ENCODE data around the gene RTP5. TPM values are rescaled to one million over a fixed set of nuclear protein-coding genes. Genes with fewer than 3 reads are reported as not detected.
"Not testable (repeated sequence)": the region's sequence is repeated elsewhere in the genome, so short reads cannot be mapped to it uniquely, and the experiment has no call there.

Gene RTP5
- total RNA-seq, 1 experiment from 2014 or later, result not detected

GRCh38 chr2:241865416-241865956 lies 4.0 kb upstream of the RTP5 start:
- no peak for DNase-seq (ENCODE audit: low read depth)
- in situ Hi-C loops (cut with HindIII; ENCODE audit: low pct_unique_long_range_greater_than_20kb, low sequenced_read_pairs), result no loop called here

GRCh38 chr2:241865957-241866789 lies 3.4 kb upstream of the RTP5 start:
- in situ Hi-C loops (cut with HindIII; ENCODE audit: low pct_unique_long_range_greater_than_20kb, low sequenced_read_pairs), result no loop called here
- no peak for DNase-seq (ENCODE audit: low read depth)

- in situ Hi-C loops (cut with HindIII; ENCODE audit: low pct_unique_long_range_greater_than_20kb, low sequenced_read_pairs), result no loop called here
- DNase-seq (ENCODE audit: low read depth), result no peak
These were observed 2.5 kb upstream of the RTP5 start for GRCh38 chr2:241866790-241867645.

GRCh38 chr2:241867776-241868420 lies 1.6 kb upstream of the RTP5 start:
- DNase-seq (ENCODE audit: low read depth), result no peak
- in situ Hi-C loops (cut with HindIII; ENCODE audit: low pct_unique_long_range_greater_than_20kb, low sequenced_read_pairs), result no loop called here

- in situ Hi-C loops (cut with HindIII; ENCODE audit: low pct_unique_long_range_greater_than_20kb, low sequenced_read_pairs), result no loop called here
- DNase-seq (ENCODE audit: low read depth), result no peak
These were observed 858 bp upstream of the RTP5 start for GRCh38 chr2:241868661-241869081.

- DNase-seq (ENCODE audit: low read depth), result no peak
- in situ Hi-C loops (cut with HindIII; ENCODE audit: low pct_unique_long_range_greater_than_20kb, low sequenced_read_pairs), result no loop called here
These were observed 582 bp downstream of the RTP5 start for GRCh38 chr2:241870081-241870541.

- DNase-seq (ENCODE audit: low read depth), result no peak
- in situ Hi-C loops (cut with HindIII; ENCODE audit: low pct_unique_long_range_greater_than_20kb, low sequenced_read_pairs), result no loop called here
These were observed 1.3 kb downstream of the RTP5 start for GRCh38 chr2:241870611-241871537.

- DNase-seq (ENCODE audit: low read depth), result no peak
- in situ Hi-C loops (cut with HindIII; ENCODE audit: low pct_unique_long_range_greater_than_20kb, low sequenced_read_pairs), result no loop called here
These were observed 2.2 kb downstream of the RTP5 start for GRCh38 chr2:241871538-241872312.

- in situ Hi-C loops (cut with HindIII; ENCODE audit: low pct_unique_long_range_greater_than_20kb, low sequenced_read_pairs), result no loop called here
- DNase-seq (ENCODE audit: low read depth), result no peak
These were observed 2.7 kb downstream of the RTP5 start for GRCh38 chr2:241872313-241872642.

GRCh38 chr2:241873081-241873802 lies 3.7 kb downstream of the RTP5 start:
- in situ Hi-C loops (cut with HindIII; ENCODE audit: low pct_unique_long_range_greater_than_20kb, low sequenced_read_pairs), result no loop called here
- DNase-seq (ENCODE audit: low read depth), result no peak

GRCh38 chr2:241873803-241874110 lies 4.2 kb downstream of the RTP5 start:
- no peak for DNase-seq (ENCODE audit: low read depth)
- in situ Hi-C loops (cut with HindIII; ENCODE audit: low pct_unique_long_range_greater_than_20kb, low sequenced_read_pairs), result no loop called here

- no peak for DNase-seq (ENCODE audit: low read depth)
- in situ Hi-C loops (cut with HindIII; ENCODE audit: low pct_unique_long_range_greater_than_20kb, low sequenced_read_pairs), result no loop called here
These were observed 4.9 kb downstream of the RTP5 start for GRCh38 chr2:241874277-241874925.

- DNase-seq (ENCODE audit: low read depth); in situ Hi-C loops (cut with HindIII; ENCODE audit: low pct_unique_long_range_greater_than_20kb, low sequenced_read_pairs): not testable (repeated sequence)
These were observed 6.4 kb downstream of the RTP5 start for GRCh38 chr2:241875754-241876527.

GRCh38 chr2:241876528-241877196 lies 7.1 kb downstream of the RTP5 start:
- in situ Hi-C loops (cut with HindIII; ENCODE audit: low pct_unique_long_range_greater_than_20kb, low sequenced_read_pairs), result no loop called here

GRCh38 chr2:241877197-241877685 lies 7.7 kb downstream of the RTP5 start:
- in situ Hi-C loops (cut with HindIII; ENCODE audit: low pct_unique_long_range_greater_than_20kb, low sequenced_read_pairs), result no loop called here
- no peak for DNase-seq (ENCODE audit: low read depth)

More at GRCh38 chr2:241876528-241877196, 7.1 kb downstream of the RTP5 start:
- no peak for DNase-seq (ENCODE audit: low read depth)
